Upper lobe of left lung (tissue), 4 donors: ENCODE data around the gene IL17RD.

ENCODE experiments used
- CTCF ChIP-seq, 6 experiments: fragments of 450-650 bp in 4 of 6; fragments of 200-600 bp in 2 of 6; sonication (generic) in 2 of 6; IDR thresholded peaks; one replicate each; pipeline ENCODE4 v1.5.1; 2016 to 2019; ENCODE audit warnings: antibody characterized with exemption in 6 of 6
- POLR2A ChIP-seq, 4 donors: fragments of 450-650 bp; IDR thresholded peaks; one replicate each; pipeline ENCODE4 v1.5.1; 2016 to 2017; ENCODE audit warnings: antibody characterized with exemption in 4 of 4, mild to moderate bottlenecking in 2 of 4
- POLR2AphosphoS5 ChIP-seq, 2 donors: sonication (generic); formaldehyde crosslinking; IDR thresholded peaks; one replicate each; pipeline ENCODE4 v1.5.1; 2017; ENCODE audit warnings: antibody characterized with exemption in 2 of 2

DNA sequence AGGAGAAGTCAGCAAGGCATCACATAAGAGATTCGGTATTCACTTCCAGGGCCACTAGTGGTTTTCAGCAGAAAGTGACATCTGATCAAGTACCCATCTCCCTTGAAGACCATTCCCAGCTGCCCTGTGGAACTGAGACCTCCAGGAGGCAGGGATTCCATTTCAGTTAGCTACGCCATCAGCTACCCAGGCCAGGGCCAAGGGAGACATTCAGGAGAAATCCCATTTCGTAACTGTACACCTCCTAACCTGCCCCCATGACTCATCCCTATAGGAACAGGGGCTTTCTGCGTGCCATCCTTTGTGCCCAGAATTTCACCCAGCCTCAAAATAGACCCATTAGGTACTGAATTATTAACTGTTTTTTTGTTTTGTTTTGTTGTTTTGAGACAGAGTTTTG is 79.9 kb downstream of the IL17RD start:
- no peak for TF ChIP-seq CTCF (IDR thresholded peaks at IDR 0.05)
- no peak for TF ChIP-seq POLR2AphosphoS5 (IDR thresholded peaks at IDR 0.05)
- no peak for TF ChIP-seq POLR2A (IDR thresholded peaks at IDR 0.05)
